SK-N-SH (cell line): ENCODE measurements around the gene AP4S1. TPM values are rescaled to one million over a fixed set of nuclear protein-coding genes. Genes with fewer than 3 reads are reported as not detected.

Experiments
- CTCF ChIA-PET: fragments of 300-600, 350-600 bp; formaldehyde crosslinking; extraction: SDS; loops from one replicate; lab custom pipeline; 2021; lab: Yijun Ruan, JAX
- POLR2A ChIA-PET: fragments of 350-600 bp; sonication (Branson Sonifier 250); formaldehyde crosslinking; extraction: SDS; loops from one replicate; lab custom pipeline; 2020; ENCODE audit warnings: antibody characterized with exemption, inconsistent platforms; lab: Yijun Ruan, JAX
- DNase-seq: peaks from one replicate; pipeline ENCODE4 v3.0.0; 2012
- H2AFZ ChIP-seq: fragments of 200-600 bp; sonication (generic); 2 replicates; pipeline ENCODE4 v1.8.1; 2016; ENCODE audit warnings: antibody characterized with exemption, mild to moderate bottlenecking, low read depth
- H3F3A ChIP-seq: fragments of 200-600 bp; sonication (generic); replicated peaks from 2 replicates; pipeline ENCODE3; 2016; ENCODE audit warnings: antibody characterized with exemption, mild to moderate bottlenecking; ENCODE audit not compliant: insufficient read depth
- H3K27ac ChIP-seq, 2 experiments: fragments of 200-500 bp in 1 of 2; fragments of 200-600 bp in 1 of 2; sonication (Bioruptor generic) in 1 of 2; sonication (generic), shearing (Covaris generic) in 1 of 2; 2 replicates each; pipeline versions ENCODE4 v1.5.1 to v1.6.1; 2014 to 2016; ENCODE audit warnings: low read depth in 2 of 2, inconsistent platforms in 1 of 2, low read length in 1 of 2, mild to moderate bottlenecking in 1 of 2, mixed read lengths in 1 of 2
- H3K27me3 ChIP-seq: fragments of 200-600 bp; sonication (generic), shearing (Covaris generic); 2 replicates; pipeline ENCODE4 v1.6.1; 2016; ENCODE audit warnings: mixed run types; ENCODE audit not compliant: insufficient read depth
- H3K36me3 ChIP-seq, 2 experiments: fragments of 200-500 bp in 1 of 2; fragments of 200-600 bp in 1 of 2; sonication (Bioruptor generic) in 1 of 2; sonication (generic) in 1 of 2; replicated peaks in 1 of 2; 2 replicates each; pipeline versions ENCODE3 to v1.5.1; 2014 to 2016; ENCODE audit warnings: low read length in 1 of 2, mild to moderate bottlenecking in 1 of 2; ENCODE audit not compliant: insufficient read depth in 2 of 2, control insufficient read depth in 1 of 2
- H3K4me1 ChIP-seq, 2 experiments: fragments of 200-500 bp in 1 of 2; fragments of 200-600 bp in 1 of 2; sonication (Bioruptor generic) in 1 of 2; sonication (generic), shearing (Covaris generic) in 1 of 2; 2 replicates each; pipeline versions ENCODE4 v1.5.1 to v1.6.1; 2014 to 2016; ENCODE audit warnings: low read depth in 1 of 2, low read length in 1 of 2, mixed run types in 1 of 2; ENCODE audit not compliant: insufficient read depth in 2 of 2, control insufficient read depth in 1 of 2
- H3K4me2 ChIP-seq: fragments of 200-600 bp; sonication (generic), shearing (Covaris generic); 2 replicates; pipeline ENCODE4 v1.6.1; 2017; ENCODE audit warnings: mixed run types
- H3K4me3 ChIP-seq, 2 experiments: fragments of 200-500 bp in 1 of 2; fragments of 200-600 bp in 1 of 2; sonication (Bioruptor generic) in 1 of 2; sonication (generic), shearing (Covaris generic) in 1 of 2; 2 replicates each; pipeline versions ENCODE4 v1.5.1 to v1.8.1; 2014 to 2016; ENCODE audit warnings: low read depth in 2 of 2, inconsistent platforms in 1 of 2, low read length in 1 of 2, mild to moderate bottlenecking in 1 of 2, mixed read lengths in 1 of 2, moderate library complexity in 1 of 2
- H3K79me2 ChIP-seq: fragments of 200-600 bp; sonication (generic); 2 replicates; pipeline ENCODE4 v1.8.1; 2017; ENCODE audit warnings: mild to moderate bottlenecking; ENCODE audit not compliant: insufficient read depth
- H3K9ac ChIP-seq: fragments of 200-600 bp; sonication (generic); 2 replicates; pipeline ENCODE4 v1.6.1; 2017; ENCODE audit warnings: mixed run types
- H3K9me2 ChIP-seq: fragments of 200-600 bp; sonication (generic); 2 replicates; pipeline ENCODE4 v1.6.1; 2017; ENCODE audit warnings: mixed run types
- H3K9me3 ChIP-seq: fragments of 200-600 bp; sonication (generic); 2 replicates; pipeline ENCODE4 v1.6.1; 2017; ENCODE audit warnings: mixed run types, mild to moderate bottlenecking, moderate library complexity
- H4K20me1 ChIP-seq: fragments of 200-600 bp; sonication (generic); 2 replicates; pipeline ENCODE4 v1.6.1; 2017; ENCODE audit warnings: mild to moderate bottlenecking, mixed run types; ENCODE audit not compliant: insufficient read depth
- CHD2 ChIP-seq: fragments of 150-350 bp; IDR thresholded peaks from 2 replicates; pipeline ENCODE4 v1.6.1; 2018; ENCODE audit warnings: low read length; ENCODE audit not compliant: partially characterized antibody
- ELF1 ChIP-seq: IDR thresholded peaks from 2 replicates; pipeline ENCODE4 v1.4.0; 2012
- FOSL2 ChIP-seq: IDR thresholded peaks from 2 replicates; pipeline ENCODE4 v1.4.0; 2012; ENCODE audit warnings: low read depth, mild to moderate bottlenecking, moderate library complexity, borderline replicate concordance
- FOXM1 ChIP-seq: IDR thresholded peaks from 2 replicates; pipeline ENCODE4 v1.4.0; 2012; ENCODE audit warnings: low read depth, mild to moderate bottlenecking
- GABPA ChIP-seq: IDR thresholded peaks from 2 replicates; pipeline ENCODE4 v1.4.0; 2012; ENCODE audit warnings: low read depth, mild to moderate bottlenecking
- GATA2 ChIP-seq: sonication (generic); formaldehyde crosslinking; IDR thresholded peaks from 2 replicates; pipeline ENCODE4 v1.5.0; 2020; ENCODE audit warnings: mild to moderate bottlenecking, missing genetic modification reagents
- JUND ChIP-seq: IDR thresholded peaks from 2 replicates; pipeline ENCODE4 v1.4.0; 2012
- NFIC ChIP-seq: IDR thresholded peaks from 2 replicates; pipeline ENCODE4 v1.4.0; 2012; ENCODE audit warnings: borderline replicate concordance
- TAF1 ChIP-seq: IDR thresholded peaks from 2 replicates; pipeline ENCODE4 v1.6.1; 2012; ENCODE audit warnings: low read depth, mild to moderate bottlenecking, low read length, moderate library complexity, borderline replicate concordance
- TCF12 ChIP-seq: IDR thresholded peaks from 2 replicates; pipeline ENCODE4 v1.4.0; 2012
- TEAD4 ChIP-seq: IDR thresholded peaks from 2 replicates; pipeline ENCODE4 v1.4.0; 2012; ENCODE audit warnings: mild to moderate bottlenecking, borderline replicate concordance; ENCODE audit not compliant: insufficient read depth
- YY1 ChIP-seq: IDR thresholded peaks from 2 replicates; pipeline ENCODE4 v1.4.0; 2012; ENCODE audit warnings: low read depth, mild to moderate bottlenecking
- WGBS: methylation state at CpG from one replicate; pipeline ENCODE4 v1.1.6; 2017; ENCODE audit warnings: low lambda C conversion rate; 5-methylcytosine and 5-hydroxymethylcytosine counted together
- polyA plus RNA-seq, 3 experiments: library from polyadenylated mRNA; depleted of rRNA; stranded (reverse); fragments of >200 nt; gene quantifications; 2 replicates each; pipeline ENCODE4 v1.2.3, GENCODE V29; 2012
- TF ChIP-seq, protein P1 (sequence below): IDR thresholded peaks from 2 replicates; pipeline ENCODE4 v1.6.1; 2012; ENCODE audit warnings: mild to moderate bottlenecking, low read depth, low read length, moderate library complexity
- TF ChIP-seq, protein P2 (sequence below): IDR thresholded peaks from 2 replicates; pipeline ENCODE4 v1.4.0; 2012; ENCODE audit warnings: low read depth
- TF ChIP-seq, protein P3 (sequence below): IDR thresholded peaks from 2 replicates; pipeline ENCODE4 v1.4.0; 2012; ENCODE audit warnings: low read depth, borderline replicate concordance
- TF ChIP-seq, protein P4 (sequence below): IDR thresholded peaks from 2 replicates; pipeline ENCODE4; 2012
- TF ChIP-seq, protein P5 (sequence below): IDR thresholded peaks from 2 replicates; pipeline ENCODE4 v1.4.0; 2012; ENCODE audit warnings: low read depth, borderline replicate concordance

Gene AP4S1
- polyA plus RNA-seq, 1 of the 3 experiments (the other 2 are of a cell fraction), result 1.7 TPM

- Histone ChIP-seq H3K36me3 (peaks cover 0 to 8% of the 10 kb centered on the region in 2 experiments), H3K9me3 (no peaks in the 10 kb centered on the region), H3K79me2 (peaks cover 99% of the 10 kb centered on the region), H3K27ac (no peak overlapping the region), H3F3A (peaks cover 21% of the 10 kb centered on the region), H3K9ac (no peak overlapping the region), H3K27me3 (no peaks in the 10 kb centered on the region), H4K20me1 (peaks cover 82% of the 10 kb centered on the region), H3K4me3 (no peak overlapping the region), H2AFZ (no peak overlapping the region), H3K4me1 (no peaks in the 10 kb centered on the region), H3K4me2 (no peak overlapping the region), H3K9me2 (no peaks in the 10 kb centered on the region)
- 96% methylated on average over 7 of the region's 7 CpGs for WGBS
- ChIA-PET POLR2A (no interaction called here), CTCF (interaction anchor here (5.1 kb wide), 1 partner anchor 101 kb away, joined by 24 read pairs; no protein-coding TSS in a partner anchor)
- no peak for DNase-seq
- TF ChIP-seq, protein P1, sequence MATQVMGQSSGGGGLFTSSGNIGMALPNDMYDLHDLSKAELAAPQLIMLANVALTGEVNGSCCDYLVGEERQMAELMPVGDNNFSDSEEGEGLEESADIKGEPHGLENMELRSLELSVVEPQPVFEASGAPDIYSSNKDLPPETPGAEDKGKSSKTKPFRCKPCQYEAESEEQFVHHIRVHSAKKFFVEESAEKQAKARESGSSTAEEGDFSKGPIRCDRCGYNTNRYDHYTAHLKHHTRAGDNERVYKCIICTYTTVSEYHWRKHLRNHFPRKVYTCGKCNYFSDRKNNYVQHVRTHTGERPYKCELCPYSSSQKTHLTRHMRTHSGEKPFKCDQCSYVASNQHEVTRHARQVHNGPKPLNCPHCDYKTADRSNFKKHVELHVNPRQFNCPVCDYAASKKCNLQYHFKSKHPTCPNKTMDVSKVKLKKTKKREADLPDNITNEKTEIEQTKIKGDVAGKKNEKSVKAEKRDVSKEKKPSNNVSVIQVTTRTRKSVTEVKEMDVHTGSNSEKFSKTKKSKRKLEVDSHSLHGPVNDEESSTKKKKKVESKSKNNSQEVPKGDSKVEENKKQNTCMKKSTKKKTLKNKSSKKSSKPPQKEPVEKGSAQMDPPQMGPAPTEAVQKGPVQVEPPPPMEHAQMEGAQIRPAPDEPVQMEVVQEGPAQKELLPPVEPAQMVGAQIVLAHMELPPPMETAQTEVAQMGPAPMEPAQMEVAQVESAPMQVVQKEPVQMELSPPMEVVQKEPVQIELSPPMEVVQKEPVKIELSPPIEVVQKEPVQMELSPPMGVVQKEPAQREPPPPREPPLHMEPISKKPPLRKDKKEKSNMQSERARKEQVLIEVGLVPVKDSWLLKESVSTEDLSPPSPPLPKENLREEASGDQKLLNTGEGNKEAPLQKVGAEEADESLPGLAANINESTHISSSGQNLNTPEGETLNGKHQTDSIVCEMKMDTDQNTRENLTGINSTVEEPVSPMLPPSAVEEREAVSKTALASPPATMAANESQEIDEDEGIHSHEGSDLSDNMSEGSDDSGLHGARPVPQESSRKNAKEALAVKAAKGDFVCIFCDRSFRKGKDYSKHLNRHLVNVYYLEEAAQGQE, result no peak
- TF ChIP-seq, protein P2, sequence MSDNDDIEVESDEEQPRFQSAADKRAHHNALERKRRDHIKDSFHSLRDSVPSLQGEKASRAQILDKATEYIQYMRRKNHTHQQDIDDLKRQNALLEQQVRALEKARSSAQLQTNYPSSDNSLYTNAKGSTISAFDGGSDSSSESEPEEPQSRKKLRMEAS, result no peak
- TF ChIP-seq CHD2, result no peak
- TF ChIP-seq, protein P3, sequence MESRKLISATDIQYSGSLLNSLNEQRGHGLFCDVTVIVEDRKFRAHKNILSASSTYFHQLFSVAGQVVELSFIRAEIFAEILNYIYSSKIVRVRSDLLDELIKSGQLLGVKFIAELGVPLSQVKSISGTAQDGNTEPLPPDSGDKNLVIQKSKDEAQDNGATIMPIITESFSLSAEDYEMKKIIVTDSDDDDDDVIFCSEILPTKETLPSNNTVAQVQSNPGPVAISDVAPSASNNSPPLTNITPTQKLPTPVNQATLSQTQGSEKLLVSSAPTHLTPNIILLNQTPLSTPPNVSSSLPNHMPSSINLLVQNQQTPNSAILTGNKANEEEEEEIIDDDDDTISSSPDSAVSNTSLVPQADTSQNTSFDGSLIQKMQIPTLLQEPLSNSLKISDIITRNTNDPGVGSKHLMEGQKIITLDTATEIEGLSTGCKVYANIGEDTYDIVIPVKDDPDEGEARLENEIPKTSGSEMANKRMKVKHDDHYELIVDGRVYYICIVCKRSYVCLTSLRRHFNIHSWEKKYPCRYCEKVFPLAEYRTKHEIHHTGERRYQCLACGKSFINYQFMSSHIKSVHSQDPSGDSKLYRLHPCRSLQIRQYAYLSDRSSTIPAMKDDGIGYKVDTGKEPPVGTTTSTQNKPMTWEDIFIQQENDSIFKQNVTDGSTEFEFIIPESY, result no peak
- no peak for TF ChIP-seq NFIC
- TF ChIP-seq FOXM1, result no peak
- TF ChIP-seq TEAD4, result no peak
- TF ChIP-seq, protein P4, sequence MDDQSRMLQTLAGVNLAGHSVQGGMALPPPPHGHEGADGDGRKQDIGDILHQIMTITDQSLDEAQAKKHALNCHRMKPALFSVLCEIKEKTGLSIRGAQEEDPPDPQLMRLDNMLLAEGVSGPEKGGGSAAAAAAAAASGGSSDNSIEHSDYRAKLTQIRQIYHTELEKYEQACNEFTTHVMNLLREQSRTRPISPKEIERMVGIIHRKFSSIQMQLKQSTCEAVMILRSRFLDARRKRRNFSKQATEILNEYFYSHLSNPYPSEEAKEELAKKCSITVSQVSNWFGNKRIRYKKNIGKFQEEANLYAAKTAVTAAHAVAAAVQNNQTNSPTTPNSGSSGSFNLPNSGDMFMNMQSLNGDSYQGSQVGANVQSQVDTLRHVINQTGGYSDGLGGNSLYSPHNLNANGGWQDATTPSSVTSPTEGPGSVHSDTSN, result no peak
- TF ChIP-seq JUND, result no peak
- no peak for TF ChIP-seq ELF1
- TF ChIP-seq YY1, result no peak
- no peak for TF ChIP-seq TAF1
- no peak for TF ChIP-seq TCF12
- TF ChIP-seq GABPA, result no peak
- no peak for TF ChIP-seq GATA2 (CRISPR knock-in tag)
- TF ChIP-seq, protein P5, sequence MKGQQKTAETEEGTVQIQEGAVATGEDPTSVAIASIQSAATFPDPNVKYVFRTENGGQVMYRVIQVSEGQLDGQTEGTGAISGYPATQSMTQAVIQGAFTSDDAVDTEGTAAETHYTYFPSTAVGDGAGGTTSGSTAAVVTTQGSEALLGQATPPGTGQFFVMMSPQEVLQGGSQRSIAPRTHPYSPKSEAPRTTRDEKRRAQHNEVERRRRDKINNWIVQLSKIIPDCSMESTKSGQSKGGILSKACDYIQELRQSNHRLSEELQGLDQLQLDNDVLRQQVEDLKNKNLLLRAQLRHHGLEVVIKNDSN, result no peak
- TF ChIP-seq FOSL2, result no peak
Measured at GRCh38 chr14:30982533-30982932, 42.9 kb upstream of the AP4S1 start.
